Stomach (tissue), 4 donors: ENCODE data around the gene WDR18.

ENCODE experiments used
- CTCF ChIP-seq, 7 experiments: fragments of 450-650 bp in 4 of 7; fragments of 200-600 bp in 3 of 7; sonication (generic) in 3 of 7; IDR thresholded peaks; one replicate each; pipeline ENCODE4 v1.5.1; 2016 to 2019; ENCODE audit warnings: antibody characterized with exemption in 7 of 7, control low read depth in 2 of 7, mild to moderate bottlenecking in 1 of 7
- EP300 ChIP-seq: sonication (generic); formaldehyde crosslinking; IDR thresholded peaks from one replicate; pipeline ENCODE4 v1.6.1; 2017; ENCODE audit warnings: antibody characterized with exemption
- POLR2A ChIP-seq, 4 donors: fragments of 450-650 bp; IDR thresholded peaks; one replicate each; pipeline ENCODE4 v1.6.1; 2016; ENCODE audit warnings: antibody characterized with exemption in 4 of 4, control low read depth in 2 of 4, mild to moderate bottlenecking in 1 of 4, moderate library complexity in 1 of 4
- POLR2AphosphoS5 ChIP-seq, 3 donors: sonication (generic); formaldehyde crosslinking; IDR thresholded peaks; one replicate each; pipeline ENCODE4 v1.6.1; 2016; ENCODE audit warnings: antibody characterized with exemption in 3 of 3

GRCh38 chr19:1006711-1007398 is 22.7 kb downstream of the WDR18 start:
- no peak for TF ChIP-seq POLR2A (IDR thresholded peaks at IDR 0.05)
- no peak for TF ChIP-seq POLR2AphosphoS5 (IDR thresholded peaks at IDR 0.05)
- TF ChIP-seq CTCF (IDR thresholded peaks at IDR 0.05) = no peak
- TF ChIP-seq EP300 = no peak
